Tibial artery (tissue), 4 donors: ENCODE results near the gene IFI44.

Source experiments
- DNase-seq, 2 donors: peaks; one replicate each; pipeline ENCODE4 v3.0.0-alpha.2; 2019
- H3K27ac ChIP-seq, 2 donors: fragments of 200-600 bp; sonication (generic) in 1 of 2; 1 replicate in 1 of 2; 2 replicates in 1 of 2; pipeline ENCODE4 v1.5.1; 2018 to 2019; ENCODE audit warnings: mild to moderate bottlenecking in 1 of 2
- H3K27me3 ChIP-seq, 2 donors: fragments of 200-600 bp; sonication (generic) in 1 of 2; one replicate each; pipeline versions ENCODE4 v1.5.1 to v1.6.0; 2016 to 2019
- H3K36me3 ChIP-seq, 3 donors: fragments of 200-600 bp; sonication (generic) in 2 of 3; one replicate each; pipeline ENCODE4 v1.5.1; 2016 to 2019; ENCODE audit warnings: mild to moderate bottlenecking in 2 of 3
- H3K4me1 ChIP-seq, 4 donors: fragments of 200-600 bp; sonication (generic) in 2 of 4; 1 replicate in 3 of 4; 2 replicates in 1 of 4; pipeline ENCODE4 v1.5.1; 2016 to 2019
- H3K4me3 ChIP-seq, 2 donors: fragments of 200-600 bp; sonication (generic) in 1 of 2; 1 replicate in 1 of 2; 2 replicates in 1 of 2; pipeline ENCODE4 v1.5.1; 2018 to 2019; ENCODE audit warnings: mild to moderate bottlenecking in 2 of 2
- H3K9me3 ChIP-seq, 3 donors: fragments of 200-600 bp; sonication (generic) in 1 of 3; one replicate each; pipeline ENCODE4 v1.5.1; 2016 to 2019
- intact Hi-C: fragments of 100-400 bp; cut with DNase I; formaldehyde crosslinking; loops from one replicate; pipeline ENCODE4 v1.15.0; 2023; ENCODE audit warnings: low total_unique reads
- TF ChIP-seq, protein P1 (sequence below), 2 experiments: fragments of 200-600 bp in 1 of 2; fragments of 450-650 bp in 1 of 2; IDR thresholded peaks; one replicate each; pipeline ENCODE4 v1.5.1; 2017 to 2019; ENCODE audit warnings: antibody characterized with exemption in 2 of 2, mild to moderate bottlenecking in 1 of 2, moderate library complexity in 1 of 2

Gene IFI44

DNA sequence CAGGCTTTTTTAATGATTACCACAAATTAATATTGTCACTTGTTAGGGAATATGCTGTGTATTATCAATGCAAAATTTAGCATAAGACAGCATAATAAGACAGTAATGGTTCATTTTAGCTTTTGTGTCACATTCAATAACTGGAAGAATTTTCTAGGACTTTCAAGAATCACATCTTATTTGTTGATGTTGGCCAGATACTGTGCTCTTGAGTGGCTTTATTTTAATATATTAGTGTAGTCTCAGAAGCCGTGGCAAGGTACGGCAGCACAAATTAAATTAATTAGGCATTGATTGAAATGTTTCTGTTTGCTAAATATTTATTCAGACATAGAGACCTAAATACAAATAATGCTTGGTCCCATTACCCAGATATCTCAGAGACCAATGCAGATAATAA is 19.0 kb upstream of the IFI44 start:
- TF ChIP-seq, protein P1, sequence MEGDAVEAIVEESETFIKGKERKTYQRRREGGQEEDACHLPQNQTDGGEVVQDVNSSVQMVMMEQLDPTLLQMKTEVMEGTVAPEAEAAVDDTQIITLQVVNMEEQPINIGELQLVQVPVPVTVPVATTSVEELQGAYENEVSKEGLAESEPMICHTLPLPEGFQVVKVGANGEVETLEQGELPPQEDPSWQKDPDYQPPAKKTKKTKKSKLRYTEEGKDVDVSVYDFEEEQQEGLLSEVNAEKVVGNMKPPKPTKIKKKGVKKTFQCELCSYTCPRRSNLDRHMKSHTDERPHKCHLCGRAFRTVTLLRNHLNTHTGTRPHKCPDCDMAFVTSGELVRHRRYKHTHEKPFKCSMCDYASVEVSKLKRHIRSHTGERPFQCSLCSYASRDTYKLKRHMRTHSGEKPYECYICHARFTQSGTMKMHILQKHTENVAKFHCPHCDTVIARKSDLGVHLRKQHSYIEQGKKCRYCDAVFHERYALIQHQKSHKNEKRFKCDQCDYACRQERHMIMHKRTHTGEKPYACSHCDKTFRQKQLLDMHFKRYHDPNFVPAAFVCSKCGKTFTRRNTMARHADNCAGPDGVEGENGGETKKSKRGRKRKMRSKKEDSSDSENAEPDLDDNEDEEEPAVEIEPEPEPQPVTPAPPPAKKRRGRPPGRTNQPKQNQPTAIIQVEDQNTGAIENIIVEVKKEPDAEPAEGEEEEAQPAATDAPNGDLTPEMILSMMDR (IDR thresholded peaks at IDR 0.05): no peak
- H3K4me1 ChIP-seq: no peaks in the 10 kb centered on the region
- no peaks in the 10 kb centered on the region for H3K27me3 ChIP-seq
- H3K4me3 ChIP-seq: no peak overlapping the region
- DNase-seq: no peak
- peaks cover 0 to 3% (median 0%) of the 10 kb centered on the region in 3 donors for H3K36me3 ChIP-seq
- no peaks in the 10 kb centered on the region for H3K9me3 ChIP-seq
- H3K27ac ChIP-seq: no peak overlapping the region
- intact Hi-C loops: no loop called here

DNA sequence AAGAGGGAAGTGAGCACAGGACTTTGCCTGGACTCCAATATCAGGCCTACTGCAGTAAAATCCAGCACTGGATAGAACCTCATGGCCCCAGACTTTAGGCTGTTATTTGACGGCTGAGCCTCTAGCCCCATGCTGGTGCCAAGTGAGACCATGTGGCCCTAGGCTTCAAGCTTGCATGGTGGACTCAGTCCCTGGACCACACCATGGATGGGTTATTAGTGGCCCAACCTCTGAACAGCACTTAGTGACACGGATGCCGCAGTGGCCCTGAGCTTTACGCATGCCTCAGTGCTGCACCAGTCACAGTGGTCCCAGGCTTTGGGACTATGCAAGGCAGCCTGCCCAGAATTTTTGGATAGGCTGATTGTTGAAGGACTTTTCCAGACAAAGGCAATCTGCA is 16.4 kb upstream of the IFI44 start:
- no peak for DNase-seq
- intact Hi-C loops: no loop called here
- Histone ChIP-seq H3K4me3 (no peak overlapping the region), H3K9me3 (no peaks in the 10 kb centered on the region), H3K4me1 (no peaks in the 10 kb centered on the region), H3K36me3 (peaks cover 0 to 3% (median 0%) of the 10 kb centered on the region in 3 donors), H3K27ac (no peak overlapping the region), H3K27me3 (no peaks in the 10 kb centered on the region)
- TF ChIP-seq, protein P1 (IDR thresholded peaks at IDR 0.05): no peak

DNA sequence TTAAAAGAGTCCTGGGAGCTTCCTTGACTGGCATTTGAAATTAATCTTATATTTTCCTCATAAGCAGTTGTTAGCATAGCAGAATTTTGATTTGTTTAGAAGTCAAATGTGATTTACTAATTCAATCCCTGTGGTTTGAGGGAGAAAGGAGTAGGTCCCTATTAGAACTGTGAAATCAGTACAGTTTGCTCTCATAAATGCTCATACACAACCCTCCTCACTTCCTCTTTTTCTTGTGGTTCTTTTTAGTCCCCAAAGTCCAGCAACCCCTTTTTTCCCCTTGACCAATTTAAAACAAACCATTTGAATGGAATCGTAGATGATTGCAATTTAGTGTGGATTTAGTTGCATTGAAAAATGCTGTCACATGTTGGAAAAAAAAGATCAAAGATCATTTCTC is 9.2 kb upstream of the IFI44 start:
- no peak for DNase-seq
- Histone ChIP-seq H3K9me3 (no peaks in the 10 kb centered on the region), H3K27me3 (no peaks in the 10 kb centered on the region), H3K27ac (no peak overlapping the region), H3K36me3 (no peaks in the 10 kb centered on the region), H3K4me3 (no peak overlapping the region), H3K4me1 (no peaks in the 10 kb centered on the region)
- TF ChIP-seq, protein P1 (IDR thresholded peaks at IDR 0.05): no peak
- intact Hi-C loops: no loop called here

DNA sequence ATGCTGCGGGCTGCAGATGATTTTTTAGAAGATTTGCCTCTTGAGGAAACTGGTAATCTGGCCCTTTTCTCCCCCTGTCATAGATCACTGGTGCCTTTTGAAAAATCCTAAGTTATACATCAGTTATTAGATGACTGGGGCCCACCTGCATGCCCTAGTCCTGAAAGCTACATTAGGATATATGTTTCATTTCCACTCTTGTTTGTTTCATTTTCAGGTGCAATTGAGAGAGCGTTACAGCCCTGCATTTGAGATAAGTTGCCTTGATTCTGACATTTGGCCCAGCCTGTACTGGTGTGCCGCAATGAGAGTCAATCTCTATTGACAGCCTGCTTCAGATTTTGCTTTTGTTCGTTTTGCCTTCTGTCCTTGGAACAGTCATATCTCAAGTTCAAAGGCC is 8.1 kb upstream of the IFI44 start:
- H3K27ac ChIP-seq: no peak overlapping the region
- TF ChIP-seq, protein P1 (IDR thresholded peaks at IDR 0.05): no peak
- H3K9me3 ChIP-seq: no peaks in the 10 kb centered on the region
- DNase-seq: no peak
- H3K36me3 ChIP-seq: no peaks in the 10 kb centered on the region
- no peak overlapping the region for H3K4me3 ChIP-seq
- no peaks in the 10 kb centered on the region for H3K27me3 ChIP-seq
- H3K4me1 ChIP-seq: no peaks in the 10 kb centered on the region
- intact Hi-C loops: no loop called here

DNA sequence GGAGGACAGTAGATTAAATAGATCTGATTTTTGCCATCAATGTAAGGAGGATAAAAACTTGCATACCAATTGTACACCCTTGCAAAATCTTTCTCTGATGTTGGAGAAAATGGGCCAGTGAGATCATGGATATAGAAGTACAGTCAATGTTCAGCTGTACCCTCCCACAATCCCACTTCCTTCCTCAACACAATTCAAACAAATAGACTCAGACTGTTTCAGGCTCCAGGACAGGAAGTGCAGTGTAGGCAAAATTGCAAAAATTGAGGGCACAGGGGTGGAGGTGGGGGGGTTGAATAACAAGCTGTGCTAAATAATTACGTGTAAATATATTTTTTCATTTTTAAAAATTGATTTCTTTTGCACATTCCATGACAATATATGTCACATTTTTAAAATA is 3.9 kb upstream of the IFI44 start:
- no peaks in the 10 kb centered on the region for H3K36me3 ChIP-seq
- H3K27me3 ChIP-seq: no peaks in the 10 kb centered on the region
- no peak overlapping the region for H3K27ac ChIP-seq
- no peaks in the 10 kb centered on the region for H3K9me3 ChIP-seq
- no peak overlapping the region for H3K4me3 ChIP-seq
- intact Hi-C loops: no loop called here
- TF ChIP-seq, protein P1 (IDR thresholded peaks at IDR 0.05): no peak
- no peaks in the 10 kb centered on the region for H3K4me1 ChIP-seq
- DNase-seq: no peak

DNA sequence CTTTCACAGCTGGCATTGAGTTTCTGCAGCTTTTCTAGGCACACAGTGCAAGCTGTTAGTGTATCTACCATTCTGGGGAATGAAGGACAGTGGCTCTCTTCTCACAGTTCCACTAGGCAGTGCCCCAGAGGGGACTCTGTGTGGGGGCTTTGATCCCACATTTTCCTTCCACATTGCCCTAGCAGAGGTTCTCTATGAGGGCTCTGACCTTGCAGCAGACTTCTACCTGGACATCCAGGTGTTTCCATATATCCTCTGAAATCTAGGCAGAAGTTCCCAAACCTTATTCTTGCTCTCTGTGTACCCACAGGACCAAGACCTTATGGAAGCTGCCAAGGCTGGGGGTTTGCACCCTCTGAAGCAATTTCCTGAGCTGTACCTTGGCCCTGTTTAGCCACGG is 2.4 kb upstream of the IFI44 start:
- Histone ChIP-seq H3K27me3 (no peaks in the 10 kb centered on the region), H3K4me3 (no peak overlapping the region), H3K27ac (no peak overlapping the region), H3K36me3 (no peaks in the 10 kb centered on the region), H3K4me1 (peaks cover 0 to 5% (median 1%) of the 10 kb centered on the region in 4 donors), H3K9me3 (no peaks in the 10 kb centered on the region)
- intact Hi-C loops: no loop called here
- DNase-seq: no peak
- TF ChIP-seq, protein P1 (IDR thresholded peaks at IDR 0.05): no peak
